Right hindlimb (tissue), 1 donor: ENCODE measurements around the gene AGRN.
"Not testable (repeated sequence)": the region's sequence is repeated elsewhere in the genome, so short reads cannot be mapped to it uniquely, and the experiment has no call there.

Source experiments
- DNase-seq: peaks from one replicate; pipeline ENCODE4 v3.0.0-alpha.2; 2018

Gene AGRN

DNA sequence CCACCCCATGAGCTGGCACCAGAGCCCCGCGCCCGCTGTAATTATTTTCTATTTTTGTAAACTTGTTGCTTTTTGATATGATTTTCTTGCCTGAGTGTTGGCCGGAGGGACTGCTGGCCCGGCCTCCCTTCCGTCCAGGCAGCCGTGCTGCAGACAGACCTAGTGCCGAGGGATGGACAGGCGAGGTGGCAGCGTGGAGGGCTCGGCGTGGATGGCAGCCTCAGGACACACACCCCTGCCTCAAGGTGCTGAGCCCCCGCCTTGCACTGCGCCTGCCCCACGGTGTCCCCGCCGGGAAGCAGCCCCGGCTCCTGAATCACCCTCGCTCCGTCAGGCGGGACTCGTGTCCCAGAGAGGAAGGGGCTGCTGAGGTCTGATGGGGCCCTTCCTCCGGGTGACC lies 35.1 kb downstream of the AGRN start:
- no peak for DNase-seq

DNA sequence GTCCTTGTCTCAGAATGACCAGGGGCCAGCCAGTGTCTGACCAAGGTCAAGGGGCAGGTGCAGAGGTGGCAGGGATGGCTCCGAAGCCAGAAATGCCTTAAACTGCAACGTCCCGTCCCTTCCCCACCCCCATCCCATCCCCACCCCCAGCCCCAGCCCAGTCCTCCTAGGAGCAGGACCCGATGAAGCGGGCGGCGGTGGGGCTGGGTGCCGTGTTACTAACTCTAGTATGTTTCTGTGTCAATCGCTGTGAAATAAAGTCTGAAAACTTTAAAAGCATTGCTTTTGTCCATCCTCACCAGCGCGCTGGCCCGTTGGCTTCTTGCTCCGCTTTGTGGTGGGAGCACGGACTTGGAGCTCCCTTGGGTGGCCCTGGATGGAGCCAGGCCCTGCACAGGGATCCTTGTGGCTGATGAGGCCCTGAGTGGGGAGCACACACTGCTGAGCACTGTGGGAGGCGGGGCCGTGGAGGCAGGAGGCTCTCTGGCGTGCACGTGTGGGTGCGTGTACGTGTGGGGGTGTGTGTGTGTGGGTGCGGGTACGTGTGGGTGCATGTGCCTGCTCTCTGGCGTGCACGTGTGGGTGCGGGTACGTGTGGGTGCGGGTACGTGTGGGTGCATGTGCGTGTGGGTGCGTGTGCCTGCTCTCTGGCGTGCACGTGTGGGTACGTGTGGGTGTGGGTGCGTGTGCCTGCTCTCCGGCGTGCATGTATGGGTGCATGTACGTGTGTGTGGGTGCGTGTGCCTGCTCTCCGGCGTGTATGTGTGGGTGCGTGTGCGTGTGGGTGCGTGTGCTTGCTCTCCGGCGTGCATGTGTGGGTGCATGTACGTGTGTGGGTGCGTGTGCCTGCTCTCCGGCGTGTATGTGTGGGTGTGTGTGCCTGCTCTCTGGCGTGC lies 36.2 kb downstream of the AGRN start:
- DNase-seq = no peak

DNA sequence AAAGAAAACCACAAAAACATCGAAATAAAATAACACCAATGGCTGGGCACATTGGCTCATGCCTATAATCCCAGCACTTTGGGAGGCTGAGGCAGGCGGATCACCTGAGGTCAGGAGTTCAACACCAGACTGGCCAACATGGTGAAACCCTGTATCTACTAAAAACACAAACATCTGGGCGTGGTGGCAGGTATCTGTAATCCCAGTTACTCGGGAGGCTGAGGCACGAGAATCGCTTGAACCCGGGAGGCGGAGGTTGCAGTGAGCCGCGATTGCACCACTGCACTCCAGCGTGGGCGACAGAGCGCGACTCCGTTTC lies 37.8 kb downstream of the AGRN start:
- not testable (repeated sequence) for DNase-seq

DNA sequence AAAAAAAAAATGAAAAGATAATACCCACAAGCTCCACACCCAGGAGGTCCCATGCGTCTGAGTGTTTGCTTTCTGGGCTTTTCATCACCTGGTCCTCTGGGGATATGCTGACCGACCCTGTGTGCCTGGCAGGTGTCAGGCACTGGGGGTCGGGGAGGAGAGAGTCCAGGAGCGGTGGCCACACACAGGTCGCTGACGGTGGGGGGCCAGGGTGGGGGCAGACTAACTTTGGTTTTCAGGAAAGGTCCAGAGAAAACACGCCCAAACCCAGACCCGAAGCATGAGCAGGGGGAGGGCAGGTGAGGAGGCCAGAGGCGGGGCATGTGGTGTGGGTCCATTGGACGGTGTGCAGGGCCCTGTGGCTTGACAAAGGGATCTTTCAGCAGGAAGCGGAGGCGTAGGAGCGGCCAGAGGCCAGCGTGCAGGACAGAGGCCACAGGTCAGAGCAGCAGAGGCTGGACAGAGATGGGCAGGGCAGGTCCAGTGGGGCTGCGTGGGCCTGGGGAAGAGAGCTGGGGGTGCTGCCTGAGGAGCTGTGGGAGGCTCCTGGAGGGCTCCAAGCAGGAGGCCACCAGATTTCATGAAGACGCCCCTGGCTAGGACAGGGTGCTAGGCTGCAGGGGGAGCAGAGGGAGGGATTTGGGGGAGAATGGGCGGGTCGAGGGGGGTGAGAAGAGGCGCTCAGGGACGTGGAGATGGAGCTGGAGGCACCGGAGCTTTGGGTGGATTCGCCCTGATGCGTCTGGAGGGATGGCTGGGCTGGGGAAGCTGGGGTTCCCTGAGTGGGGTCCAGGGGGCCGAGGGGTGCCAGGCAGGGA lies 38.4 kb downstream of the AGRN start:
- DNase-seq = no peak

DNA sequence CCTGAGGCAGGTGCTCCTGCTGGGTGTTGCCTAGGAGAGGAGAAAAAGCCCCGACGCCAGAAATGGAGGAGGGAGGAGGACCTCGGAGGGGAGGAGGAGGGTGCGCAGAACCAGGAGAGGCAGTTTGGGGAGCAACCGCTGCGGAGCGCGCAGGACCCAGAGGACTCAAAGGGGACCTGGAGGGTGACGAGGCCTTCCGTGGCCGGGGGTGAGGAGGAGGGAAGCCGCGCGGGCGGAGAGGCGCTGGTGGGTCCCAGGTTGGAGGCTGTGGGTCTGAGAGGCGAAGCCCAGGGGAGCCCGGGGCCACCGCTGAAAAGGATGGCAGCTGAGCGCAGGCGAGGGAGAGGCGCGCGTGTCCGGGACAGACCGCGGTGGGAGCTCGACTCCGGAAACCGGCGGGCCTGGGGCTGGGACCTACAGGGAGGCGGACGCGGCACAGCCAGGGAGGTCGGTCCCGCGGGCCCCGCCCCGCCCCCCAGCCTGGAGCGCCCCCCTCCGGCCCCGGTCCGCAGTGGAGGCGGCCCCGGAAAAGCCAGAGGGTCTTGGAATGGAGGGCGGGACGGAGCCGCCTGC lies 39.1 kb downstream of the AGRN start:
- no peak for DNase-seq

DNA sequence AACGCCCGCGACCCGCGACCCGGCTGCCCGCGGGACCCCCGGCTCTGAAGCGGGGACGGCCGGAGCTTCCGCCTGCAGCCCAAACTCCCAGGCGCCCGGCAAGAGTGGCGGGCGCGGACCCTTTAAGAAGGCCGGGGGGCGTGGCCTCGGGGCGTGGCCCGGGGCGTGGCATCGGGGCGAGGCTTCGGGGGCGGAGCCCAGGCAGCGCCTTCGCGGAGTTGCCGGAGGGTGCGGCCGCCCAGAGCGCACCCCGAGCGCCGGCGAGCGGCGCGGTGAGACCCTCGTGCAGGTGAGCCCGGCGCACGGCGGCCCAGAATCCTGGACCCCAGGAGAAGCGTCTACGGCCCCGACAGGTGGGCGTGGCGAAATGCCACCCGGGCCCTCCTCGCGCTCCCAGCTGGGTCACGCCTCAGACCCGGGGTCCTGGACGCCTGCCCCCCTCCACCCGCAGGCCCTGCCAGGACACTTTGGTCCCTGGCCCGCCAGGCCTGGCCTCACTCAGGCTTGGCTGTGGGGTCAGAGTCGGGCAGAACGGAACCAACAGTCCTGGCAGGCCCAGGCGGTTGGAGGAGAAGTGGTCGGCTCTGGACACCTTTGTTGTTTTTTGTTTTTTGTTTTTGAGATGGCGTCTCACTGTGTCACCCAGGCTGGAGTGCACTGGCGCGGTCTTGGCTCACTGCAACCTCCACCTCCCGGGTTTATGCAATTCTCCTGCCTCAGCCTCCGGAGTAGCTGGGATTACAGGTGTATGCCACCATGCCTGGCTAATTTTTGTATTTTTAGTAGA lies 39.8 kb downstream of the AGRN start:
- peak; percentile 76 for DNase-seq

DNA sequence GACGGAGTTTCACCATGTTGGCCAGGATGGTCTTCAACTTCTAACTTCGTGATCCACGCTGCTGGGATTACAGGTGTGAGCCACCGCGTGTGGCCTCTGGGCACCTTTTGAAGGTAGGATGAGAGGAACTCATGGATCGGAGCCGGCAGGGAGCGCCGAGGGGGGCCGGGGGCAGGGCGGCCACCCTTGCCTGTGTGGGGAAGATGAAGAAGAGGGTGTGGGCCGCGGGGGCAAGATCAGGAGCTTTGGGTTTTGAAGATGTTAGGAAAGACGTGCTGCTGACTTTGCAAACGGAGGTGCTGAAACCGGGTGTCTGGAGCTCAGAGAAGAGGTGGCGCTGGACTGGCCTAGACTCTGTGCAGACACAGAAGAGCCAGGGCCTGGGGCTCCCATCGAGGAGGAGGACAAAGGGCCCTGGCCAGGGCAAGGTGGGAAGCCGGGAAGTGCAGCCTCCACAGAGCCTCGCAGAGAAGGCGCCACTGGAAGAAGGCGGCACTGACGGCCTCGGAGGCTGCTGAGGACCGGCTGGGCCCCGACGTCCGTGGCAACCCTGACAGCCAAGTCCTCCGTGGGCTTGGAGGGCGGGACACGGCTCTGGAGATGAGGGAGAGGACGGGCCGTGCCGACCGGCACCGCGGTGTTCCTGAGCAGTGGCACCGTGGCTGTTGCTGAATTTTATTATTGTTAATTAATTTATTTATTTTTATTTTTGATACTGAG lies 40.5 kb downstream of the AGRN start:
- DNase-seq = no peak

DNA sequence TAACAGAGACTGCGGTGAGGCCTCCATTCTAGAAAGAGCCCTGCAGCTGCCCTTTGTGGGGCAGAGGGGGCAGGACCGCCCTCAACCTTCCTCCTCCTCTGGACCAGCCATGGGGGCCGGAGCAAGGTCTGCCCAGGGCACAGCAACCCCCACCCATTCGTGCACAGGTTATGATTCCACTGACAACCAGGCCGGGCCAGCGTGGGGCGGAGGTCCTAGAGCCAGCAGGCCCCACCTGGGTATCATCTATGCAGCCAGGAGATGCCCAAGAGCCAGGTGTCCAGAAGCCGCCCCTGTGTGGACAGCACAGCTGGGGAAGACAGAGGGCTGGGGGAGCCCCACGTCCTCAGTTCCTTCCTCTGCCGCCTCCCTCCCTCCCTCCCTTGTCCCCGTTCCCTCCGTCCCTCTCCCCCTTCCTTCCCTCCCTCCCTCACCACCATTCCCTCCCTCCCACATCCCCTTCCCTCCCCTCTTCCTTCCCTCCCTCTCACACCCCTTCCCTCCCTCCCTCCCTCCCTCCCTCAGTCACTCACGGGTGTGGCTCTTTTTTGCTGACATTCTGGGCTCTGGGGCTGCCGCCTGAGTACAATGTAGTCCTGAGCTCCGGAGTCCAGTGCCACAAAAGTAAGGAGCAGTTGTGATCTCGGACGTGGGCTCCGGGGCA lies 41.9 kb downstream of the AGRN start:
- no peak for DNase-seq

DNA sequence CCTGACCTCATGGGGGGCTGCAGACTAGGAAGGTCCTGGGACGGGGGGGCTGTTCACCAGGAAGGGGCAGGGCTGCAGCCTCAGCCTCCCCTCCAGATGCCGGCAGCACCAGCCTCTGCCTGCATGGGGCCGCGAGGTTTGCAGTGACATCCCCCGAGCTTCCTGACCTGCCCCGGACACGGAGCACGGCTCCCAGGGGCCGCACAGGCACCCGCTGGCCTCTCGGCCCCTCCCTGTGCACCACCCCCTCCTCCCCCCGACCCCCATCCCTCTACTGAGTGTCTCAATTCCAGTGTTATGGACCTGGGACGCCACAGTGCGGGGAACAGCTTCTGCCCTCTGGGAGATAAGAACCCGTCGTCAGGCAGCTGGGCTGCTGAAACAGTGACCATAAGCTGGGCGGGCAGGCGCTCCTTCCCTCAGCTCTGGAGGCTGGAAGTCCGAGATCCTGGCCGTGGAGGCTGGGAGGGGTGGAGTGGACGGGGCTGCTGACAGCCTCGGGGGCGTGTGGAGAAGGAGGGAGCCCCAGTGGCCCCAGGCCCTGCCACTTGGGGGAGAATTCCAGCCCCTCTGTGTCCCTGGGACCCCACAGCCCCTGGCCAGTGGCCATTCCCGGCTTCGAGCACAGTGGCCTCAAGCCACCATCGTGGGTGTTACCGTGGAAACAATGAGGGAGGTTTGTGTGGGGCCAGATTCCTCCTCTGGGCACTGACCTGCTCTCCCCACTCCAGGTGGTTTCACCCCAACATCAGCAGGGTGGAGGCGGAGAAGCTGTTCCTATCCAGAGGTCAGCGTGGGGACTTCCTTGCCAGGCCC lies 42.6 kb downstream of the AGRN start:
- DNase-seq = no peak

DNA sequence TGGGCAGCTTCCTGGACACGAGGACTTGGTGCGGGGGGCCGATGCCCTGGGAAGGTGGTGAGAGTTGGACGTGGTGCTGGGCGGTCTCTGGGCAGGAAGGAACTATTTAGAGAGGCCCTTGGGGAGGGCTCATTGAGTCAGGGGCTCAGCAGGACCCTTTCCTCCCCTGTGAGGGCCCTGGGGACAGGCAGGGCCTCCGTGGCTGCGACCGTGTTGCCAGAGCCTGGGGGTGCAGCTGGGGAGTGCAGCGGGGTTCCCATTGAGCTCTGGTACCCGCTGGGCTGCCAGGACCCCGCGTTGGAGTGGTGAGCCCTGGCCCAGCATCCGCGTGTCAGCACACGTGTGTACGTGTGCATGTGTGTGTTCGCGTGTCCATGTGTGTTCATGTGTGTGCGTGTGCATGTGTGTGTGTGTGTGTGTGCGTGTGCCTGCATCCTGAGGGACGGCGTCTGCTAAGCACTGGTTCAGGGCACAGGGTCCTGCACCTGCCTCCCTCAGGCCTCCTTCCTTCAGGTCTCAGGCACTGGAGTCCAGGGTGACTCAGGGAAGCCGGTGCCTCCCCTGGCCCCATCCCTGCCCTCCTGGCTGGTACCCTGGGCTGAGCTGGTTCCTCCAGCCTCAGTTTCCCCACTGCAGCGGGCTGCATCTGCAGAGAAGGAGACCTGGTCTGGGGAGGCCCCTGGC lies 43.5 kb downstream of the AGRN start:
- no peak for DNase-seq

DNA sequence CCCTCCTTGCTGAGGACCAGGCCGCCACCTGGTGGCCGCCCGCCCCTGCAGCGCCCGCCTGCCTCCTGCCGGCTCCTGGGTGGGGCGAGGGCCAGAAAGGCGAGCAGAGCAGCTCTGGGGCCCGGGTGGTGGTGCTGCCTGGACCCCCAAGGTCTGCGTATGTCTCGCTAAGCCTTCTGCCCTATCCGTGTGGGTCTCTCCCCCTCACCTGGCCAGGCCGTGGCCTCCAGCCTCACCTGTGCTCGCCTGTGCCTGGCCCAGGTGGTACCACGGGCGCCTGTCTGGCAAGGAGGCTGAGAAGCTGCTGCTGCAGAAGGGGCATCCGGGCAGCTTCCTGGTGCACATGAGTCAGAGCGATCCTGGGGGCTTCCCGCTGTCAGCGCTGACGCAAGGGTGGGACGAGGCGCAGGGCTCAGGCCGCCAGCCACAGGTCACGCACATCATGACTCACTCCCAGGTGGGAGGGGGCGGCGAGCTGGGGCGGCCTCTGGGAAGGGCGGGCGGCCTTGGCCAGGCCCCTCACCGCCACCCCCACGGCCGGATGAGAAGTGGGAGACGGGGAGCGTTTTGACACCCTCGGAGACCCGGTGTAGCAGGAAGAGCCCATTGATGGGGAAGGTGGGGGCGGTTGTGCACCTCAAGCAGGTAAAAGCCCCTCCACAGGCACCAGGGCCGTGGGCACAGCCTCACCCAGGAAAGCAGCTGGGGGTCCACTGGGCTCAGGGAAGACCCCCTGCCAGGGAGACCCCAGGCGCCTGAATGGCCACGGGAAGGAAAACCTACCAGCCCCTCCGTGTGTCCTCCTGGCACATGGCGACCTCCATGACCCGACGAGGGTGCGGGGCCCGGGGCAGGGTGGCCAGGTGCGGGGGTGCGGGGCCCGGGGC lies 44.3 kb downstream of the AGRN start:
- peak; percentile 57 for DNase-seq

DNA sequence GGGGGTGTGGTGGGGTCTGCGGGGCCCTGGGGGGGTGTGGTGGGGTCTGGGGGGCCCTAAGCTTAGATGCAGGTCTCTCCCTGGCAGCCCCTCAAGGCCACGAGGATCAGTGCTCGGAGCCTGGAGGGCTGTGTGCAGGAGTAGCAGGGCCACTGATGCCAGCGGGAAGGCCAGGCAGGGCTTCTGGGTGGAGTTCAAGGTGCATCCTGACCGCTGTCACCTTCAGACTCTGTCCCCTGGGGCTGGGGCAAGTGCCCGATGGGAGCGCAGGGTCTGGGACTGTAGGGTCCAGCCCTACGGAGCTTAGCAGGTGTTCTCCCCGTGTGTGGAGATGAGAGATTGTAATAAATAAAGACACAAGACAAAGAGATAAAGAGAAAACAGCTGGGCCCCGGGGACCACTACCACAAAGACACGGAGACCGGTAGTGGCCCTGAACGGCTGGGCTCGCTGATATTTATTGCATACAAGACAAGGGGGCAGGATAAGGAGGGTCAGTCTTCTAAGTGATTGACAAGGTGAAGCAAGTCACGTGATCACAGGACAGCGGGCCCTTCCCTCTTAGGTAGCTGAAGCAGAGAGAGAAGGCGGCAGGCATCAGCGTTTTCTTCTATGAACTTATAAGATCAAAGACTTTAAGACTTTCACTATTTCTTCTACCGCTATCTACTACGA lies 45.5 kb downstream of the AGRN start:
- no peak for DNase-seq

DNA sequence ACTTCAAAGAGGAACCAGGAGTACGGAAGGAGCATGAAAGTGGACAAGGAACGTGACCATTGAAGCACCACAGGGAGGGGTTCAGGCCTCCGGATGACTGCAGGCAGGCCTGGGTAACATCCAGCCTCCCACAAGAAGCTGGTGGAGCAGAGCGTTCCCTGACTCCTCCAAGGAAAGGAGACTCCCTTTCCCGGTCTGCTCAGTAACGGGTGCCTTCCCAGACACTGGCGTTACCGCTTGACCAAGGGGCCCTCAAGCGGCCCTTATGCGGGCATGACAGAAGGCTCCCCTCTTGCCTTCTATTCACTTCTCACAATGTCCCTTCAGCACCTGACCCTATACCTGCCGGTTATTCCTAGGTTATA lies 46.0 kb downstream of the AGRN start:
- not testable (repeated sequence) for DNase-seq

DNA sequence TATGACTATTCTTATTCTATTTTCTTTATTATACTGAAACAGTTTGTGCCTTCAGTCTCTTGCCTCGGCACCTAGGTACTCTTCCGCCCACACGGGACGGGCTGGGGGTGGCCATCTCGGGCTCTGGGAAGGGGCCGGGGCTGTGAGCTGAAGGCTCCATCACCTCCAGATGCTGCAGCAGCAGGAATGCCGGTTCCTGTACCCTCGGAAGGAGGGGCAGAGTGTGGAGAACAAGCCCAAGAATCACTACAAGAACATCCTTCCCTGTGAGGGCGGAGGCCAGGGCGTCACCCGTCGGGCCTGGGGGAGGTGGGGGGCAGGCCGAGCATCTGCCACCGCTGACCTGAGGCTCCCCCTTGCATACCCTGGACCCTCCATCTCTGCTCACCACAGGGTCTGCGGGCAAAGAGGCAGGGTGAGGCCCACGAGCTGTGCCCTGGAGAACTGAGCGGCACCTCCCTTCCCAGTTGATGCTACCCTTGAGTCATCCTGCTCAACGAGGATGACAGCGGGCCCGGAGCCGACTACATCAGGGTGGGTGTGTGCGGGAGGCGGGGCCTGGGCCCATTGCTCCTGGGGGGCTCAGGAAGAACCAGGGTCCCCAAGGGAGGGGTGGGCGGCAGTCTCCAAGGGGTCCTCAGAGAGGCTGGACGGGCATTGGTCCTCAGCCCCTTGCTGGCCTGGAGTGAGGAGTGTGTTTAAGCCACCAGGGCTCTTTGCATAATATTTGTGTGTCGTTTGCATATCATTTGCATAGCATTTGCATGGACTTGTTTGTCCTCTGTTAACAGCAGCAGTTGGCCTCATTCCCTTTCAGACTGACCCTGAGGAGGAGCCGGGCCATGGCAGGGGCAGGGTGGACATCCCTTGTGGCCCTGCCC lies 46.7 kb downstream of the AGRN start:
- no peak for DNase-seq

DNA sequence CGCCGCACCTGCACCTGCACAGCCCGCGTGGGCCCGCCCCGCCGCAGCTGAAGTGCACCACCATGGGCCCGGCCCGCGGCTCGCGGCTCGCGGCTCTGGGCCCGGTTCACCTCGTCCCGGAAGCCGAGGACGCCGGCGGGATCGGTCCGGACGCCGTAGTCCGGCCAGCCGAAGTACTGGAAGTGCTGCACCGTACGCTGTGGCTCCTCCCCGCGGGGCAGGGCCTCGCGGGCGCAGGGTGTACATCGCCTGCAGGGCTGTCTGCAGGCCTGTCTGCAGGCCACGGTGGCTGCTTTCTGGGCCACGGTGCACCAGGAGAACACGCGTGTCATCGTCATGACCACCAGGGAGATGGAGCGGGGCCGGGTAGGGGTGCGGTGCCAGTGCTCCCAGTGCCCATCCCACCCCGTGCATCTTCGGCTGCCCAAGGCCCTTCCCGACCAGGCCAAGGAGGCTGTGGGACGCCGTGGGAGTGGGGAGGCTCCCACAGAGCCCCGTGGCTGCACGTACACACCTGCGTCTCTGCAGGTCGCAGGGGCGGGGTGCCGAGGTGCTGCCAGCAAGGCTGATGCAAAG lies 47.5 kb downstream of the AGRN start:
- DNase-seq = no peak

DNA sequence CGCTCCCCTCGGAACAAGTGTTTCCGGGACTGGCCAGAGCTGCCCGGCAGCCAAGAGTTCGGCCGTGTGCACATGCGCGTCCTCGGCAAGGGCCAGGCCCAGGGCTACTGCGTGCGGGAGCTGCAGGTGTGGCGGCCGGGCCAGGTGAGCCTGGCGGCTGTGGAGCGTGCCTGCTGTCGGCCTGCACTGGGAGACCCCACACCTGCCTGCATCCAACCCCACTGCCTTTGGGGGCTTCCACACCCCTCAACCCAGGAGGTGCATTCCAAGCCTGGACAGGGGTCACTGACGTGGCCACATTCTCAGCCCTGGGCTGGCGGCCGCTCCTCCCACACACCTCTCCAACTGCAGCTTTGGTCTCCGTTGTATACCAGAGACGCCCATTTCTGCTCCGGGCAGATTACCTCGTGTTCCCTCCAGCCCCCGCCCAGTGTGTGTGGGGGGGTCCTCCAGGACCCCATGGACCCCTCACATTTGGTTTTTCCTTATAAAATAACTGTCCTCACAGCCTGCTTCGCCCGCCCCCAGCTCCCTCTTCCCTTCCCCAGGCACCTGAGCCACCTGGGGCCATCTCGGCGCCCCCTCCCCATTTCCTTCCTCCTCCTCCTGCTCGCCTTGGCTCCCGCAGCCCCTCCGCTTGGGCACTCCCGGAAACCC lies 48.1 kb downstream of the AGRN start:
- no peak for DNase-seq
